ENCODE measurements around the gene ARHGAP26.

Gene ARHGAP26

GRCh38 chr5:143236682-143237081 is 466.5 kb downstream of the ARHGAP26 start:
- DNase-seq: no peak

GRCh38 chr5:143237664-143238063 is 467.5 kb downstream of the ARHGAP26 start:
- DNase-seq: no peak

GRCh38 chr5:143238620-143239019 is 468.4 kb downstream of the ARHGAP26 start:
- DNase-seq: no peak

DNA sequence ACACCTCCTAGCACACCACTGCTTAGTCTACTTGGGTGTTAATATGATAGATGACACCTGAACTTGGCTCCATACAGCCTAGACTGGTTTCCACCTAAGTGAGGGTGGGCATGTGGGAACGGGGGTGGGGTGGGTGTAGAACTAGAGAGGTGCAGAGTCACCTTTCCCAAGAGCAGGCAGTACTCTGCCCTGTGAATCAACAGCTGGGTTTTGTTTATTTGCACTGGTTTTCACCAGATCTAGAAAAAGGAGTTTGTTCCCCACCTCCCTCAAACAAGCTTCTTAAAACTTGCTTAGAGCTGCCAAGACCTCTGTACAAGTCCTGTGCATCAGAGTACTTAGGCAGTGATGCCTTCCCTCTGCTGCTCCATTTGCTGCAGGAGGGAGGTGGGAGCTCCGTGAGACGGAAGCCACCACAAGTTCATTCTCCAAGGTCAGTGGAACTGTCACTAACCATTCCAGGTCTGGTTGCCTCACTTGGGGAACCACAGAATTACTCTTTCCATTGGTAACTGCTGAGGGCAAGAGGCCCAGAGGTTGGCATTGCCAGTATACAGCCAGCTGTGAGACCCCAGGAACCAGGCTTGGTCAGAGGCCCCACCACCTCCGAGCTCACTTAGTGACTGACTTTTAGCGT is 469.8 kb downstream of the ARHGAP26 start:
- no peak for DNase-seq

- DNase-seq: no peak
Observed at GRCh38 chr5:143241892-143242291, 471.7 kb downstream of the ARHGAP26 start.

DNA sequence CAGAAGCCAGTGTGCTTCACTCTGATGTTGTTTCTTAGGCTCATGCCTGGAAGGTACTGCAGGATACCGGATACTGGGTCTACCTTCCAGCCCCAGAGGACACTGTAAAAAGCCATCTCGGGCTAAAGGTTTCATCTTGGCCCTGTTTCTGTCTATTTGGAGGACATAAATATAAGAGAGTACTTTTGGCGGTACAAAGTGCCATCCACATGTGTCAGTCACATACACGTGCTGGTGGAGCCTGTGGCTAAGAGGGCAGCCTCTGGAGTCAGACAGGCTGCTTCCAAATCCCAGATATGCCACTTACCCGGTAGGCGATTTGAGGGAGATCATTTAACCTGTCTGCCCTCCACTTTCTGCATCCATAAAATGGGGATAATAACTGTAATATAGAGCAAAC is 472.9 kb downstream of the ARHGAP26 start:
- no peak for DNase-seq

DNA sequence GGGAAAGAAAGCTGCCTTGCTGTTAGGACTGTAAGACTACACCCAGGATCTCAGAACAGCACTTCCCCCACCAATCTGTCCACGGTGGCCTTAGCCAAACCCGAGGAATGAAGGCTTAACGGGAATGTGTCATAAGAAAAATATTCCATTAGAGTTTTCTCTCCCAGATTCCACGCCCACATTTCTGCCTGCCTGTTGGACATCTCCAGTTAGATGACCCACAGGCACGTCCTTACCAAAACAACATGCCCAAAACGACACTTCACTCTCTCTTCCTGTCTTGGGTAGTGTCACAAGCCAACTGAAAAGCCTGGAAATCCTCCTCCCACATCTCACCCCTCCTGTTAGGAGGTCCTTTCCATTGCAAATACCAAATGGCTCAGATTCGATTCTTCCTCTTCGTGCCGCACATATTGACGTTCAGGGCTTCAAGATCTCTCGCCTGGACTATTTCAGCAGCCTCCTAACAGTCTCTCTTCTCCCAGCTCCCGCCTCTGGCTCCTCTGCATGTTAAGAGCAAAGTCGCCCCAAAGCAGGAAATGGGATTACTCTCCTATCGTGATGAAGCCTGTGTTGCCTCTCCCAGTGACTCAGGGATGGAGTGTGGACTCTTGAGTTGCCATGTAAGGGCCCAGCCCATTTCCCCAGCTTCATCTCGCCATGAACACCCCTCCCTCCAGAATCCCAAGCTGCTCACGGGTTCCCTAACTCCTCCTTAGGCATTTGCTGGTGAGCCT is 474.0 kb downstream of the ARHGAP26 start:
- DNase-seq: no peak

DNA sequence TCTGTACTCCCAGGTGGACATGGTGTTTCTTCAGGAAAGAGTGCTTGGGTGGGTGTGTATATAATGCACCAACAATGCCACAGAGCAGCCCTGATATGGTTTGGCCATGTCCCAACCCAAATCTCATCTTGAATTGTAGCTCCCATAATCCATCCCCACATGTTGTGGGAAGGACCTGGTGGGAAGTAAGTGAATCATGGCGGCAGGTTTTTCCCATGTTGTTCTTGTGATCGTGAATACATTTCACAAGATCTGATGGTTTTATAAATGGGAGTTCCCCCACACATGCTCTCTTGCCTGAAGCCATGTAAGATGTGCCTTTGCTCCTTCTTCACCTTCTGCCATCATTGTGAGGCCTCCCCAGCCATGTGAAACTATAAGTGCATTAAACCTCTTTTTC is 474.8 kb downstream of the ARHGAP26 start:
- no peak for DNase-seq

DNA sequence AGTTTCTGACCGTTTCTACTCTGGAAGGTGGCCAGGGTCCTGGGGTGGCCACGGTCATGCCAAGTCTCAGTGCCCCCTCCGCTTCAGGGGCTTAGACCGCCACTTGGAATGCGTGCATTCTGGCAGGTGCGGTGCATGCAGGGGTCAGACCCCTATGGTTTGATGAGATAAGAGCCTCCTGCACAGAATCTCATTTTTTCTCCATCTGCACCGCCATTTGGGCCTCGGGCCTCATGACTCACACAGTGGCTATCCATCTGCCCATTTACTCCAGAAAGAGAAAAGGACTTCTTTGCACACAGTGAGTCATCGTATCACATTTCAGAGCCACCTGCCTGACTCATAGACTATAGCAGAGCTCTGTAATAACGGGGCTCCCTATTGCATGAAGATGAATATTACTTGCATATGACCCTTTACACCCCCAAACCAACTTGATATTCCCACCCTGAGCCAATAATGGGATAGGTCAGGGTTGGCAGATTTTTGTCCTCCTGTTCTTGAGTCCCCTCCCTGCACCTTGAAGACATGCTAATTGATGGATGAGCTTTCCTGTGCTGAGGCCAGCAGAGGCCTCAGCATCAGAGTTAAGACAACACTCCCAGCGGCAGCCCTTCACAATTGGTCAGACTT is 475.9 kb downstream of the ARHGAP26 start:
- no peak for DNase-seq

GRCh38 chr5:143247134-143247815 is 477.1 kb downstream of the ARHGAP26 start:
- DNase-seq: no peak

- no peak for DNase-seq
Observed at GRCh38 chr5:143248391-143248790, 478.2 kb downstream of the ARHGAP26 start.

- no peak for DNase-seq
Observed at GRCh38 chr5:143248822-143249579, 478.8 kb downstream of the ARHGAP26 start.

GRCh38 chr5:143249851-143250250 is 479.7 kb downstream of the ARHGAP26 start:
- DNase-seq: no peak

GRCh38 chr5:143251190-143251589 is 481.0 kb downstream of the ARHGAP26 start:
- DNase-seq: no peak

DNA sequence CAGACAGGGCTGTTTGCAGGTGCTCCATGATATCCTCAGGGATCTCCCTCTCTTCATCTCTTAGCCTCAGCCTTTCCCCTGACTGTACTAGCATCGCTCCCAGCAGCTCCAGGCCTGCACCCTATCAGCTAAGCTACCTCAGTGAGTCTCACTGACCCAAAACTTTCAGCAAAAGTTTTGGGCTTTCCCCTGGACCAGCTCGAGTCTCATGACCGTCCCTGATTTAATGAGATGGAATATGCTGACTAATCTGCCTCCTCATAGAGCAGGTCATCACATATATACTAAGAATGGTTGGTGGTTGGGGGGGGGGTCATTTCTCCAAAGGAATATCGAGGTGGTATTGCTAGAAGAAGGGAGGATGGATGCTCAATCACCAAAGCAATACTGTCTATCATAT is 481.8 kb downstream of the ARHGAP26 start:
- DNase-seq: no peak

GRCh38 chr5:143254819-143255218 is 484.6 kb downstream of the ARHGAP26 start:
- no peak for DNase-seq

- DNase-seq: no peak
Observed at GRCh38 chr5:143258559-143259253, 488.5 kb downstream of the ARHGAP26 start.

GRCh38 chr5:143259254-143259605 is 489.1 kb downstream of the ARHGAP26 start:
- no peak for DNase-seq

GRCh38 chr5:143261748-143262392 is 491.7 kb downstream of the ARHGAP26 start:
- DNase-seq: no peak

GRCh38 chr5:143262393-143263174 is 492.4 kb downstream of the ARHGAP26 start:
- no peak for DNase-seq

- DNase-seq: no peak
Observed at GRCh38 chr5:143263272-143263810, 493.2 kb downstream of the ARHGAP26 start.
